Fibroblast of pulmonary artery (primary cell): ENCODE results near the gene ITGB3.

Experiments used
- DNase-seq: peaks from one replicate; pipeline ENCODE4 v3.0.0-alpha.2; 2010; ENCODE audit warnings: low read depth
- H3K4me3 ChIP-seq: replicated peaks from 2 replicates; pipeline ENCODE4 v1.5.1; 2011; ENCODE audit warnings: low read depth, mild to moderate bottlenecking, control low read depth, low read length, moderate library complexity
- TF ChIP-seq, protein P1 (sequence below): IDR thresholded peaks from 2 replicates; pipeline ENCODE4 v1.5.1; 2011; ENCODE audit warnings: mild to moderate bottlenecking, control low read depth, low read length, inconsistent platforms; ENCODE audit errors: missing control alignments

Gene ITGB3

DNA sequence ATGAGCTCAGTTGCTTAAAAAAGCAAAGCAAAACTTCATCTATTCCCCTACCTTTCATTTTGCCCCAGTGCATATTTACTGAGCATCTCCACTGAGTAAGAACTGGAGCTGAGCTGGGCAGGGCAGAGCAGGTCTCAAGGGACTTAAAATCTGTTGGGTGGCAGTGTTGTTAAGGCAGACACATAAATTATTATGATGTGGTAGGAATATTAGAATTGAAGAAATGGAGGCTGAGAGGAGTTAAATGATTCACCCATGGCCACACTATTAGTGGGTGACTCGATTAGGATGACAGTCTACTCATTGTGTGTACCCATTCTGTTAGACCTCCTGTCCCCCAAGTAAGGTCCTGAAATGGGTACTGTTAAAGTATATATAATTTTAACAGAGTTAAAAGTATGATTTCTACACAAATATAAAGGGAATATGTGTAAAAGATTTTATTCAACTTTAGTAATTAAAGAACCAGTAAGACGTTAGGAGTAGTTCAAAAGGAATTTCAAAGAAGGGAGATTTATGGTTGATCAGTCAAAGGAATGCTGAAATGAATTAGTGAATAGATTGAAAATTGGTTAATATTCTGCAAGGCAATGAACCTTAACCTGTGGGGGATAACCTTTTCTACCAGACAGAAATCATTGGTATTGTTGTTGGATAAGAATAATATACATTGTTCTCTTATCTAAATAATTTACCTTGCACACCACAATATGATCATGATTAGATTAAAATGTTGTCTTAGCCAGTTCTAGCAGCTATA, 17.5 kb downstream of the ITGB3 start:
- DNase-seq: no peak
- no peak overlapping the region for H3K4me3 ChIP-seq
- TF ChIP-seq, protein P1, sequence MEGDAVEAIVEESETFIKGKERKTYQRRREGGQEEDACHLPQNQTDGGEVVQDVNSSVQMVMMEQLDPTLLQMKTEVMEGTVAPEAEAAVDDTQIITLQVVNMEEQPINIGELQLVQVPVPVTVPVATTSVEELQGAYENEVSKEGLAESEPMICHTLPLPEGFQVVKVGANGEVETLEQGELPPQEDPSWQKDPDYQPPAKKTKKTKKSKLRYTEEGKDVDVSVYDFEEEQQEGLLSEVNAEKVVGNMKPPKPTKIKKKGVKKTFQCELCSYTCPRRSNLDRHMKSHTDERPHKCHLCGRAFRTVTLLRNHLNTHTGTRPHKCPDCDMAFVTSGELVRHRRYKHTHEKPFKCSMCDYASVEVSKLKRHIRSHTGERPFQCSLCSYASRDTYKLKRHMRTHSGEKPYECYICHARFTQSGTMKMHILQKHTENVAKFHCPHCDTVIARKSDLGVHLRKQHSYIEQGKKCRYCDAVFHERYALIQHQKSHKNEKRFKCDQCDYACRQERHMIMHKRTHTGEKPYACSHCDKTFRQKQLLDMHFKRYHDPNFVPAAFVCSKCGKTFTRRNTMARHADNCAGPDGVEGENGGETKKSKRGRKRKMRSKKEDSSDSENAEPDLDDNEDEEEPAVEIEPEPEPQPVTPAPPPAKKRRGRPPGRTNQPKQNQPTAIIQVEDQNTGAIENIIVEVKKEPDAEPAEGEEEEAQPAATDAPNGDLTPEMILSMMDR: no peak

DNA sequence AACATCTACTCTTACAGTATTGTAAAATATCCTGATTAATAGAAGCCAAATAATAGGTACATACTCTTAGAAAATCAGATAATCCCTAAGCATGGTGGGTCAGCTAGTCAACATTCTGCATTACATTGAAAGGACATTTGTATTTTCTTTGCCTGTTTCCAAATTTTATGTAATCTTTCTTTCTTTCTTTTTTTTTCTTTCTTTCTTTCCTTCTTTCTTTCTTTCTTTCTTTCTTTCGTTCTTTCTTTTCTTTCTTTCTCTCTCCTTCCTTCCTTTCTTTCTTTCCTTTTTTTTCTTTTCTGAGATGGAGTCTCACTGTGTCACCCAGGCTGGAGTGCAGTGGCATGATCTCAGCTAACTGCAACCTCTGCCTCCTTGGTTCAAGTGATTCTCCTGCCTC, 18.9 kb downstream of the ITGB3 start:
- TF ChIP-seq, protein P1: no peak
- H3K4me3 ChIP-seq: no peak overlapping the region
- no peak for DNase-seq

DNA sequence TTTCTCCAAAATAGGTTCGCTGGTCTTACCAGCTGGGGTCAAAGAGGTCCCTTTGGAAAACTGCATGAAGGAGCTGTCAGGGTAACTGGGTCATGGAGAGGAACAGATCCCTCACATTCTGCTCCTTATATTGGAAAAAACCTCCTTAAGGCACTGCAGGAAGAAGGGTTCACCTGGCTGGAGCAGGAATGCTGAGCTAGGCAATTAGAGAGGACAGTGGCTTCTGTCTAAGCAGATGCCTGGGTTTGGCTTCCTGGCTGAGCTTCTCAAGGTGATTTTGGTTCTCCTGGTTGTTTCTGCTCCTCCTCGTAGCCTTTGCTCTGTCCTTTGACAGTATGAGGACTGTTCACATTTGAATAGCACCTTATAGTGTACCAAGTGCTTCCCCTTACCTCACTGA, 19.6 kb downstream of the ITGB3 start:
- TF ChIP-seq, protein P1: no peak
- DNase-seq: no peak
- H3K4me3 ChIP-seq: no peak overlapping the region

DNA sequence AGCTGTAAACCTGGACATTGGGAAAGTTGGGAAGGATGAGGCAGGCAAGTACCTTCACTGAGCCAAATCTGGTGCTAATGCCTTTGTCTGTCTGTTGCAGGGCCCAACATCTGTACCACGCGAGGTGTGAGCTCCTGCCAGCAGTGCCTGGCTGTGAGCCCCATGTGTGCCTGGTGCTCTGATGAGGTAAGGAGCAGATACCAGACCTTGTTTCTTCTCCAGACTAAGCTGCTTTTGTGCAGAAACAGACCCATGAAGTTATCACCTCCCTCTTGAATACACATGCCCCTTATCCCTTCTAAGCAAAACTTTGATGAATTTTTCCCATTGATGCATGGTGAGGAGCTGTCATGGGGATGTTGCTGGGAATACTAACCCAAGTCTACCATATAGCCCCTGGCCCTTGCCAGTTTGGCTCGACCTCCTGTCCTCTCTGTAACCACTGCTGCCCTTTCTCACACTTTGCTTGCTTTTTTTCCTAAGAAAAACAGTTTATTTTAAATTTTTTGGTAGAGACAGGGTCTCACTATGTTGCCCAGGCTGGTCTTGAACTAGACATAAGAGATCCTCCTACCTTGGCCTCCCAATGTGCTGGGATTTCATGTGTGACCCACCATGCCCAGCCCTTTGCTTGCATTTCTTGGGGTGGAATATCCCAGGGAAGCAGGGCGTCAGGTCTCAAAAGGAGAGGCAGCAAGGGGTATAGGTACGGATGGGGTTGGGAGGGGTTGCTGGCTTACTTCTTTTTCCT, 20.9 kb downstream of the ITGB3 start:
- DNase-seq: no peak
- TF ChIP-seq, protein P1: no peak
- H3K4me3 ChIP-seq: no peak overlapping the region

DNA sequence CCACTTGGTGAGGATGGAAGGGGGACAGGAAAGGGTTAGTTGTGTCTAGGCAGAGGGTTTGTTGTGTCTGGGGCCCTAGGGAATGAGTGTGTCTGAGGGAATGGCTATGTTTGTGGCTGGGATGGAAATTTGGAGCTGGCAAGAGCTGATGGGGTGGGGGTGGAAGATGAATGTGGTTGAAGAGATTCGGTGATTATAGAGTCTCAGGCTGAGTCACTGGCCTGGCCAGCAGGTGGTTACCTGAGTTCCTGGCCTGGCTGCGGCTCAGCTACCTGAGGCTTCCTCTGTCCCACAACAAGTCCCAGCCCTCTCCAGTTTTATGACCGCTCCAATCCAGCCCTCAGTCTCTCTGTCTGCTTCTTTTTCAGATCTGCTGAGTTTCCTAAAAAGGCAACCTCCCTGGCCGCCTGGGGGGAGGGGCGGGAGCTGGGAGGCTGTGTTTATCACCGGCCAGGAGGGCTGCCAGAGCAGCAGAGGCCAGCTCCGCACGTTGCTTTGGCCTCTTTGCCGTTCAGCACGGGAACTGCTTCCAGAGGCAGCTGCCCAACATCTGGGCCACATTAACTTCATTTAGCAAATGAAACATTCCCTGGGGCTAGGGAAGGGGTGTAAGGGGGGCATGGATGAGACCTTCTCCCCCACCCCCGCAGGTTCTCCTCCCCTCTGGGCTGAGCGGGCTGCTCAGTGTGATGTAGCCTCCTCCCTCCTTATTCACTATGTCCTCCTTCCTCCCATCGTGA, 21.8 kb downstream of the ITGB3 start:
- DNase-seq: peak; percentile 72
- TF ChIP-seq, protein P1: no peak
- no peak overlapping the region for H3K4me3 ChIP-seq

DNA sequence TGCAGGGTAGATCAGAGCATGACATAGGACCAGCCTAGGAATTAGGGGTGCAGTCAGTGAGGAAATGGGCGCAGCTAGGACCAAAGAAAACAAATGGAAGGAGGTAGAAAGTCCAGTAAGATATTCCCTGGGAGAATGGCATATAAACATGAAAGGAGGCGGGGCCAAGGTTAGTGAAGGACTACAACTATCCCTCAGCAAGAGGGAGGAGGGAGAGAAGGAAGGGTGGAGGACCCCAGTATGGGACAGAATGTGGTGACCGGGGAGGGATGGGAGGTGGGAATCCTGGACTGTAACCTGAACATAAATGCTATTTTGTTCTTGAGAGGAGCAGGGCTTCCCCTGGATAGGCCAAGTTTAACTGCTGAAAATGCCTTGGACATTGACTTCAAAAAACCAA, 22.8 kb downstream of the ITGB3 start:
- TF ChIP-seq, protein P1: no peak
- no peak overlapping the region for H3K4me3 ChIP-seq
- no peak for DNase-seq
